IgD-negative memory B cell (primary cell): ENCODE results near the gene NKPD1. TPM values are rescaled to one million over a fixed set of nuclear protein-coding genes. Genes with fewer than 3 reads are reported as not detected.

Source experiments
- H3K27ac Mint-ChIP-seq, 3 donors: one replicate each; pipeline ENCODE4 v1.8.0; 2020 to 2022; ENCODE audit warnings: mild to moderate bottlenecking in 3 of 3, mixed read lengths in 3 of 3, moderate library complexity in 1 of 3
- H3K27me3 Mint-ChIP-seq: one replicate; pipeline ENCODE4 v1.8.0; 2021; ENCODE audit warnings: mixed read lengths
- H3K36me3 Mint-ChIP-seq: one replicate; pipeline ENCODE4 v1.8.0; 2020; ENCODE audit warnings: mild to moderate bottlenecking, mixed read lengths
- H3K4me1 Mint-ChIP-seq, 3 donors: one replicate each; pipeline ENCODE4 v1.8.0; 2020 to 2022; ENCODE audit warnings: mixed read lengths in 3 of 3, mild to moderate bottlenecking in 1 of 3
- H3K4me3 Mint-ChIP-seq, 4 donors: one replicate each; pipeline ENCODE4 v1.8.0; 2020 to 2022; ENCODE audit warnings: mild to moderate bottlenecking in 4 of 4, mixed read lengths in 4 of 4, moderate library complexity in 3 of 4
- H3K9me3 Mint-ChIP-seq, 3 donors: one replicate each; pipeline ENCODE4 v1.8.0; 2020 to 2021; ENCODE audit warnings: mixed read lengths in 3 of 3, mild to moderate bottlenecking in 1 of 3
- polyA plus RNA-seq: library from polyadenylated mRNA; unstranded; fragments of 300-500 nt; fragmentation: Illumina TruSeq; gene quantifications from one replicate; pipeline ENCODE4 v1.2.3, GENCODE V29; 2021

NKPD1 gene
- polyA plus RNA-seq, 1 donor from 2014 or later, result not detected

- Mint-ChIP-seq H3K4me3 (peak overlapping the region in 3 of 4 donors; percentile 68 to 91 (median 88)), H3K27ac (no peak overlapping the region), H3K27me3 (no peaks in the 10 kb centered on the region), H3K4me1 (peaks cover 0 to 31% (median 20%) of the 10 kb centered on the region in 3 donors), H3K9me3 (no peaks in the 10 kb centered on the region), H3K36me3 (peaks cover 4% of the 10 kb centered on the region)
Measured at GRCh38 chr19:45179892-45180370, 19.1 kb upstream of the NKPD1 start.

GRCh38 chr19:45179072-45179891 lies 18.5 kb upstream of the NKPD1 start:
- no peaks in the 10 kb centered on the region for H3K9me3 Mint-ChIP-seq
- H3K4me1 Mint-ChIP-seq, result peaks cover 0 to 29% (median 19%) of the 10 kb centered on the region in 3 donors
- H3K4me3 Mint-ChIP-seq, result peak overlapping the region; percentile 76 to 99 (median 96)
- H3K27ac Mint-ChIP-seq, result peak overlapping the region; percentile 74 to 98 (median 81)
- H3K27me3 Mint-ChIP-seq, result no peaks in the 10 kb centered on the region
- peaks cover 4% of the 10 kb centered on the region for H3K36me3 Mint-ChIP-seq

DNA sequence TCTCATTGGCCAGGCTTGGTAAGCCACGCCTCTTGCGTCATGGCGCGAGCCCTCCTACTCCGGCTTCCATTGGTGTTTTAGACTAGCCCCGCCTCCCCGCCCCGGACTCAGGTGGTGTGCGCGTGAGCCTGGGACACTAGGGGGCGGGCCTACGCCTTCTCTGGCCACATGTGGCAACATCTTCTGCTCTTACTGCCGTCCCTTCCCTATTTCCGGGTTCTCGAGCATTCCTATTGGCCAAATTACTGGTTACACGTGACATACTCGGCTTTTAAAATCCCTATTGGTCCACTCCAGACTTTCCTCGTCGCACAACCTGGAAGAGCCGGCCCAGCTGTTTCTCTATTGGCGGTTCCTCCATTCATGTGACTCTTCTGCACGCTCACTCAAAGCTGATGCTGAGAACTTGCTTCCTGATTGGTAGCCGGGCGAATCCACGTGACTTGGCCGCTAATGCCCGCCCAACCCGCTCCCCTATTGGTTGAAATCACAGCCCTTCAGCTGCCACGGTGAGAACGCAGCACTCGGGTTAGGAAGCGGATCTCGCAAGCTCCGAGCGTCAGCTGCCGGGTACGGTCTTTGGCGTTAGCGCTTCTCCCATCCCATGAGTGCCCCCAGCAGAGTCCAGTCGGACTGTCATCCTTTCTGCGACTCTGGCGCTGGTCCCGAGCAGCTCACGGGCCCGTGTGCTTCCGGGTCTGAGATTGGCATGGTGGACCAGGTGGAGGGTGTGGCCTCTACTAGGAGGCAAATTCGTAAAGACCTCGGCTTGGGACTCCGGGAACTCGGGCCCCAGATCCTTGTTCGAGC lies 17.7 kb upstream of the NKPD1 start, which contains the start of gene BLOC1S3:
Gene BLOC1S3 (plus strand): TSS at position 523 of the 810 bp plus-strand sequence. CDS start 513 bp downstream, outside the sequence.
- Mint-ChIP-seq H3K27ac (peak within 1 kb of the TSS; percentile 74 to 98 (median 81)), H3K9me3 (no peaks in the 10 kb centered on the region), H3K36me3 (peaks cover 4% of the 10 kb centered on the region), H3K27me3 (no peaks in the 10 kb centered on the region), H3K4me1 (peaks cover 0 to 27% (median 18%) of the 10 kb centered on the region in 3 donors), H3K4me3 (peak within 1 kb of the TSS; percentile 76 to 99 (median 96))

- peaks cover 4% of the 10 kb centered on the region for H3K36me3 Mint-ChIP-seq
- no peaks in the 10 kb centered on the region for H3K27me3 Mint-ChIP-seq
- peaks cover 0 to 26% (median 19%) of the 10 kb centered on the region in 3 donors for H3K4me1 Mint-ChIP-seq
- H3K4me3 Mint-ChIP-seq, result peak within 1 kb of the TSS; percentile 76 to 99 (median 96)
- H3K27ac Mint-ChIP-seq, result peak within 1 kb of the TSS; percentile 74 to 98 (median 81)
- H3K9me3 Mint-ChIP-seq, result no peaks in the 10 kb centered on the region
Measured at GRCh38 chr19:45177817-45178261, 17.1 kb upstream of the NKPD1 start, which contains the start of gene TRAPPC6A. TSS of gene TRAPPC6A (minus strand) at chr19:45178237. CDS start at chr19:45178218, 19 bp downstream.

GRCh38 chr19:45175515-45176345 lies 14.9 kb upstream of the NKPD1 start:
- Mint-ChIP-seq H3K36me3 (peaks cover 4% of the 10 kb centered on the region), H3K27ac (no peak overlapping the region), H3K4me3 (peak overlapping the region in 1 of 4 donors; percentile 49), H3K4me1 (peaks cover 10 to 27% (median 23%) of the 10 kb centered on the region in 3 donors), H3K9me3 (no peaks in the 10 kb centered on the region), H3K27me3 (peaks cover 1% of the 10 kb centered on the region)

- H3K27me3 Mint-ChIP-seq, result peaks cover 1% of the 10 kb centered on the region
- peaks cover 10 to 28% (median 18%) of the 10 kb centered on the region in 3 donors for H3K4me1 Mint-ChIP-seq
- H3K36me3 Mint-ChIP-seq, result peaks cover 5% of the 10 kb centered on the region
- H3K27ac Mint-ChIP-seq, result no peak overlapping the region
- H3K9me3 Mint-ChIP-seq, result no peaks in the 10 kb centered on the region
- H3K4me3 Mint-ChIP-seq, result peak overlapping the region in 1 of 4 donors; percentile 12
Measured at GRCh38 chr19:45173816-45174215, 13.0 kb upstream of the NKPD1 start.

- no peak overlapping the region for H3K4me3 Mint-ChIP-seq
- H3K27ac Mint-ChIP-seq, result peak overlapping the region in 1 of 3 donors; percentile 31
- H3K36me3 Mint-ChIP-seq, result peaks cover 5% of the 10 kb centered on the region
- peaks cover 10 to 25% (median 15%) of the 10 kb centered on the region in 3 donors for H3K4me1 Mint-ChIP-seq
- H3K27me3 Mint-ChIP-seq, result peaks cover 1% of the 10 kb centered on the region
- no peaks in the 10 kb centered on the region for H3K9me3 Mint-ChIP-seq
Measured at GRCh38 chr19:45172611-45173208, 11.9 kb upstream of the NKPD1 start.

- Mint-ChIP-seq H3K36me3 (peaks cover 5% of the 10 kb centered on the region), H3K4me3 (peak overlapping the region in 1 of 4 donors; percentile 47), H3K9me3 (no peaks in the 10 kb centered on the region), H3K27me3 (peaks cover 1% of the 10 kb centered on the region), H3K27ac (peak overlapping the region in 1 of 3 donors; percentile 31), H3K4me1 (peaks cover 11 to 22% (median 12%) of the 10 kb centered on the region in 3 donors)
Measured at GRCh38 chr19:45172173-45172572, 11.4 kb upstream of the NKPD1 start.

DNA sequence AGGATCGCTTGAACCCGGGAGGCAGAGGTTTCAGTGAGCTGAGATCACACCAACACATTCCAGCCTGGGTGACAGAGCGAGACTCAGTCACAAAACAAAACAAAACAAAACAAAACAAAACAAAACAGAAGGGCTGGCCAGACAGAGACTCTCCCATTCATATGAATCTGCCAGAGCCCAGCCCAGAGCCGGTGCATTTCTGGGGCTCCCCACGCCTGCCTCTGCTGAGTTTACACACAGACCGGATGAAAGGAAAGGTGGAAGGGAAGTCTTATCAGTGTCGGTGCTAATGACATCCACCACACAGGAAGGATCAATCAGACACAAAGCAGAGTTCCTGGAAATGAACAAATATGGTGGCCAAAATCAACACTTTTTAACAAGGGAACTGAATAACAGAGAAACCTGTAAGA lies 10.4 kb upstream of the NKPD1 start:
- H3K27ac Mint-ChIP-seq, result peak overlapping the region; percentile 5 to 84 (median 78)
- peaks cover 1% of the 10 kb centered on the region for H3K27me3 Mint-ChIP-seq
- no peaks in the 10 kb centered on the region for H3K9me3 Mint-ChIP-seq
- peaks cover 10 to 22% (median 15%) of the 10 kb centered on the region in 3 donors for H3K4me1 Mint-ChIP-seq
- peaks cover 5% of the 10 kb centered on the region for H3K36me3 Mint-ChIP-seq
- H3K4me3 Mint-ChIP-seq, result peak overlapping the region in 2 of 4 donors; percentile 58 to 73

GRCh38 chr19:45170146-45171106 lies 9.6 kb upstream of the NKPD1 start:
- Mint-ChIP-seq H3K27ac (no peak overlapping the region), H3K4me1 (peaks cover 9 to 23% (median 15%) of the 10 kb centered on the region in 3 donors), H3K27me3 (peaks cover 1% of the 10 kb centered on the region), H3K36me3 (peaks cover 5% of the 10 kb centered on the region), H3K4me3 (peak overlapping the region in 1 of 4 donors; percentile 17), H3K9me3 (no peaks in the 10 kb centered on the region)

- peaks cover 8 to 22% (median 15%) of the 10 kb centered on the region in 3 donors for H3K4me1 Mint-ChIP-seq
Measured at GRCh38 chr19:45169602-45170001, 8.8 kb upstream of the NKPD1 start.

GRCh38 chr19:45168767-45169351 lies 8.1 kb upstream of the NKPD1 start:
- H3K36me3 Mint-ChIP-seq, result peaks cover 5% of the 10 kb centered on the region
- no peak overlapping the region for H3K27ac Mint-ChIP-seq
- no peak overlapping the region for H3K4me3 Mint-ChIP-seq
- peaks cover 8 to 22% (median 15%) of the 10 kb centered on the region in 3 donors for H3K4me1 Mint-ChIP-seq
- H3K27me3 Mint-ChIP-seq, result peaks cover 1% of the 10 kb centered on the region
- H3K9me3 Mint-ChIP-seq, result no peaks in the 10 kb centered on the region

More at GRCh38 chr19:45169602-45170001, 8.8 kb upstream of the NKPD1 start:
- Mint-ChIP-seq H3K27me3 (peaks cover 1% of the 10 kb centered on the region), H3K27ac (no peak overlapping the region), H3K36me3 (peaks cover 5% of the 10 kb centered on the region), H3K4me3 (no peak overlapping the region), H3K9me3 (no peaks in the 10 kb centered on the region)
